NCI-H510A treated with DMSO at 0.1 percent for 48 hours (cell line): ENCODE data around the gene SAA1.
"Not testable (repeated sequence)": the region's sequence is repeated elsewhere in the genome, so short reads cannot be mapped to it uniquely, and the experiment has no call there.

Source experiments
- DNase-seq: peaks from one replicate; lab custom pipeline; 2025; lab: John Stamatoyannopoulos, UW

Gene SAA1

GRCh38 chr11:18259259-18259658 is 6.8 kb upstream of the SAA1 start:
- no peak for DNase-seq

- no peak for DNase-seq
Measured at GRCh38 chr11:18261721-18262120, 4.3 kb upstream of the SAA1 start.

GRCh38 chr11:18262681-18263350 is 3.2 kb upstream of the SAA1 start:
- not testable (repeated sequence) for DNase-seq

- DNase-seq, result no peak
Measured at GRCh38 chr11:18264035-18264434, 2.0 kb upstream of the SAA1 start.

GRCh38 chr11:18264677-18265555 is 1.1 kb upstream of the SAA1 start:
- DNase-seq, result no peak

GRCh38 chr11:18267335-18268133 is 1.5 kb downstream of the SAA1 start:
- DNase-seq, result not testable (repeated sequence)

- DNase-seq, result not testable (repeated sequence)
Measured at GRCh38 chr11:18269252-18269651, 3.2 kb downstream of the SAA1 start.

GRCh38 chr11:18270102-18270501 is 4.0 kb downstream of the SAA1 start:
- DNase-seq, result no peak

GRCh38 chr11:18271206-18271605 is 5.1 kb downstream of the SAA1 start:
- DNase-seq, result no peak

- DNase-seq, result no peak
Measured at GRCh38 chr11:18277565-18278271, 11.7 kb downstream of the SAA1 start.

GRCh38 chr11:18280438-18281045 is 14.5 kb downstream of the SAA1 start:
- DNase-seq, result no peak

GRCh38 chr11:18282626-18283025 is 16.6 kb downstream of the SAA1 start:
- DNase-seq, result no peak

GRCh38 chr11:18285841-18286240 is 19.8 kb downstream of the SAA1 start:
- DNase-seq, result no peak

GRCh38 chr11:18288911-18289310 is 22.8 kb downstream of the SAA1 start:
- no peak for DNase-seq

- no peak for DNase-seq
Measured at GRCh38 chr11:18294862-18295261, 28.8 kb downstream of the SAA1 start.

- DNase-seq, result no peak
Measured at GRCh38 chr11:18295316-18295715, 29.3 kb downstream of the SAA1 start.

GRCh38 chr11:18299721-18300120 is 33.7 kb downstream of the SAA1 start:
- DNase-seq, result no peak

GRCh38 chr11:18304745-18305144 is 38.7 kb downstream of the SAA1 start:
- no peak for DNase-seq

GRCh38 chr11:18307461-18308139 is 41.5 kb downstream of the SAA1 start:
- no peak for DNase-seq

- DNase-seq, result no peak
Measured at GRCh38 chr11:18308242-18308641, 42.2 kb downstream of the SAA1 start.

- no peak for DNase-seq
Measured at GRCh38 chr11:18309691-18310090, 43.6 kb downstream of the SAA1 start.
